Nephron progenitor cell (in vitro differentiated cells): ENCODE results near the gene CLEC12A.

Experiments
- DNase-seq: peaks from one replicate; pipeline ENCODE4 v3.0.0; 2021
- H3K27ac Mint-ChIP-seq: 2 replicates; pipeline ENCODE4 v1.8.0; 2021; ENCODE audit warnings: mild to moderate bottlenecking, moderate library complexity, mixed read lengths
- H3K27me3 Mint-ChIP-seq: 2 replicates; pipeline ENCODE4 v1.8.0; 2021; ENCODE audit warnings: mild to moderate bottlenecking, low read depth, mixed read lengths; ENCODE audit not compliant: poor library complexity
- H3K36me3 Mint-ChIP-seq: 2 replicates; pipeline ENCODE4 v1.8.0; 2021; ENCODE audit warnings: low read depth, mixed read lengths
- H3K4me1 Mint-ChIP-seq: 2 replicates; pipeline ENCODE4 v1.8.0; 2021; ENCODE audit warnings: mixed read lengths
- H3K4me3 Mint-ChIP-seq: 2 replicates; pipeline ENCODE4 v1.8.0; 2021; ENCODE audit warnings: mild to moderate bottlenecking, moderate library complexity, mixed read lengths
- H3K9me3 Mint-ChIP-seq: 2 replicates; pipeline ENCODE4 v1.8.0; 2021; ENCODE audit warnings: mild to moderate bottlenecking, moderate library complexity, mixed read lengths
- CTCF ChIP-seq: fragments of 200-600 bp; sonication (generic); IDR thresholded peaks from 2 replicates; pipeline ENCODE4 v1.5.0; 2021; ENCODE audit warnings: antibody characterized with exemption

The CLEC12A gene

GRCh38 chr12:9971181-9971580 is at the start of gene CLEC12A:
Gene CLEC12A, plus strand, starts transcription at chr12:9971409. Its CDS starts 188 bp downstream, at chr12:9971597.
- no peaks in the 10 kb centered on the region for H3K27me3 Mint-ChIP-seq
- H3K27ac Mint-ChIP-seq: no peak within 1 kb of the TSS
- H3K9me3 Mint-ChIP-seq: peaks cover 17% of the 10 kb centered on the region
- H3K4me3 Mint-ChIP-seq: no peak within 1 kb of the TSS
- no peak for TF ChIP-seq CTCF
- H3K4me1 Mint-ChIP-seq: no peaks in the 10 kb centered on the region
- DNase-seq: no peak
- peaks cover 6% of the 10 kb centered on the region for H3K36me3 Mint-ChIP-seq

DNA sequence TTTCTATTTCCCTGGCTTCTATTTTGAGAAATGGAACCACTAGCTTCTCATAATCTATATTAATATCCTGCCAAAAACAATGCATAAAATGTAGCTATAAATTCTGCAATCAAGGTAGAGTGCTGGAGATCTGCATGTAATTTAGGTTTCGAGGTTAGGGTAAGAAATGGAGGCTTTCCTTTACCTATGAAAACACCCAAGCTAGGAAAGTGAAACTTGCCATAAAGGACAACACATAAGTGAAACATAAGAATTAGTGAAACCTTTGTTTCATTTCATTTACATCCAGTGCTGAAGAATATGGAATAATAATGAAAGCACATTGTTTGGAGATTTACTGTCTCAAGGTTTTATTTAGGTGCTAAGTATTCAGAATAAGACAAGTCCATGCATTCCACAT is 48.8 kb upstream of the CLEC12A start:
- DNase-seq: no peak
- Mint-ChIP-seq H3K9me3 (peaks cover 19% of the 10 kb centered on the region), H3K27me3 (peaks cover 5% of the 10 kb centered on the region), H3K36me3 (no peaks in the 10 kb centered on the region), H3K4me3 (no peak overlapping the region), H3K27ac (no peak overlapping the region), H3K4me1 (no peaks in the 10 kb centered on the region)
- TF ChIP-seq CTCF: no peak

GRCh38 chr12:9925705-9926393 is 45.4 kb upstream of the CLEC12A start:
- H3K4me1 Mint-ChIP-seq: no peaks in the 10 kb centered on the region
- no peak for DNase-seq
- H3K4me3 Mint-ChIP-seq: no peak overlapping the region
- H3K9me3 Mint-ChIP-seq: peaks cover 3% of the 10 kb centered on the region
- TF ChIP-seq CTCF: peak; percentile 26
- H3K36me3 Mint-ChIP-seq: no peaks in the 10 kb centered on the region
- peaks cover 5% of the 10 kb centered on the region for H3K27me3 Mint-ChIP-seq
- no peak overlapping the region for H3K27ac Mint-ChIP-seq

- no peak for TF ChIP-seq CTCF
- H3K4me3 Mint-ChIP-seq: no peak overlapping the region
- H3K4me1 Mint-ChIP-seq: no peaks in the 10 kb centered on the region
- peaks cover 3% of the 10 kb centered on the region for H3K9me3 Mint-ChIP-seq
- no peaks in the 10 kb centered on the region for H3K36me3 Mint-ChIP-seq
- H3K27me3 Mint-ChIP-seq: peaks cover 5% of the 10 kb centered on the region
- no peak overlapping the region for H3K27ac Mint-ChIP-seq
- no peak for DNase-seq
Observed at GRCh38 chr12:9926876-9927275, 44.3 kb upstream of the CLEC12A start.

- Mint-ChIP-seq H3K4me3 (no peak overlapping the region), H3K9me3 (no peaks in the 10 kb centered on the region), H3K36me3 (no peaks in the 10 kb centered on the region), H3K4me1 (no peaks in the 10 kb centered on the region), H3K27ac (no peak overlapping the region), H3K27me3 (peaks cover 5% of the 10 kb centered on the region)
- no peak for DNase-seq
- TF ChIP-seq CTCF: no peak
Observed at GRCh38 chr12:9928607-9929006, 42.6 kb upstream of the CLEC12A start.

DNA sequence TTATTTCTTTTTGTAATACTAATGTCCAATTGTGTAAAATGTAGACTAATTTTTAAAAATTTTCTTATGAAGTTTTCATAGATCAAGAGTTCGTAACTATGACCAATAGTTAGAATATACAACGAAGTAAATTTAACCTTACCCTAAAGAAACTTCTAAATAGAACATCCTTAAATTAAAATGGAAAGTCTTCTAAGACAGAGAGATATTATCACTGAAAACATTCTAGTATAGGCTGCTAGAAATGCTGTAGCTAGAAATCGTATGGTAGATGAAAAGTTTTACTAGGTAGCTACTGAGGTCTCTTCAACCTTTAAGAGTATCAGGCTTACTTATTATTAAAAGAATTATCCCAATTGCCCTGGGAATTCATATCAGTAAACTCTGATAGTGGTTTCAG is 40.0 kb upstream of the CLEC12A start:
- Mint-ChIP-seq H3K27me3 (no peaks in the 10 kb centered on the region), H3K9me3 (no peaks in the 10 kb centered on the region), H3K36me3 (no peaks in the 10 kb centered on the region), H3K27ac (no peak overlapping the region), H3K4me3 (no peak overlapping the region), H3K4me1 (no peaks in the 10 kb centered on the region)
- no peak for DNase-seq
- no peak for TF ChIP-seq CTCF
